K562 (cell line): ENCODE data around the gene UBE2O. TPM values are rescaled to one million over a fixed set of nuclear protein-coding genes. Genes with fewer than 3 reads are reported as not detected.
A peak's percentile ranks its signal among the peaks of the same experiment; 100 is the strongest.

Experiments
- ARID1B ChIP-seq: fragments of 450-650 bp; IDR thresholded peaks from 2 replicates; pipeline ENCODE4 v1.6.1; 2016; ENCODE audit warnings: antibody characterized with exemption, mild to moderate bottlenecking, inconsistent platforms
- CCAR2 ChIP-seq: fragments of 200-400 bp; formaldehyde crosslinking; IDR thresholded peaks from 2 replicates; pipeline ENCODE4 v1.6.1; 2017; ENCODE audit warnings: mild to moderate bottlenecking, low read depth, low read length
- DEAF1 ChIP-seq: fragments of 450-650 bp; formaldehyde crosslinking; IDR thresholded peaks from 2 replicates; pipeline ENCODE4 v1.4.0; 2020; ENCODE audit warnings: mild to moderate bottlenecking, moderate library complexity
- E2F4 ChIP-seq: sonication (generic); formaldehyde crosslinking; IDR thresholded peaks from 2 replicates; pipeline ENCODE4 v1.8.0; 2022; ENCODE audit warnings: mild to moderate bottlenecking, low read depth, missing genetic modification reagents
- E2F6 ChIP-seq, 2 experiments: IDR thresholded peaks; 2 replicates each; pipeline ENCODE4 v1.6.1; 2011; ENCODE audit warnings: borderline replicate concordance in 1 of 2, control low read depth in 1 of 2, low read depth in 1 of 2, low read length in 1 of 2, mild to moderate bottlenecking in 1 of 2, mixed read lengths in 1 of 2, moderate library complexity in 1 of 2; ENCODE audit not compliant: insufficient read depth in 1 of 2, insufficient read length in 1 of 2, poor library complexity in 1 of 2, severe bottlenecking in 1 of 2; ENCODE audit errors: extremely low read depth in 1 of 2
- KLF10 ChIP-seq: fragments of 250-450 bp; sonication (Bioruptor Pico); IDR thresholded peaks from 2 replicates; pipeline ENCODE4 v1.6.1; 2021; ENCODE audit warnings: matching md5 sums
- MCM7 ChIP-seq, 2 experiments: fragments of 450-650 bp; IDR thresholded peaks; 2 replicates each; pipeline ENCODE4 v1.6.1; 2016 to 2018
- MLX ChIP-seq, 2 experiments: fragments of 450-650 bp in 1 of 2; sonication (generic) in 1 of 2; formaldehyde crosslinking; conservative IDR thresholded peaks; 2 replicates each; pipeline versions ENCODE4 v1.4.0 to v1.8.1; 2020 to 2022; ENCODE audit warnings: mild to moderate bottlenecking in 1 of 2, missing genetic modification reagents in 1 of 2
- NBN ChIP-seq: fragments of 450-650 bp; IDR thresholded peaks from 2 replicates; pipeline ENCODE4 v1.6.1; 2016; ENCODE audit warnings: low read depth, mild to moderate bottlenecking
- NEUROD1 ChIP-seq: fragments of 150-350 bp; IDR thresholded peaks from 2 replicates; pipeline ENCODE4 v1.6.1; 2014; ENCODE audit warnings: borderline replicate concordance, low read length, low read depth; ENCODE audit not compliant: partially characterized antibody
- PCBP2 ChIP-seq: fragments of 200-400 bp; formaldehyde crosslinking; IDR thresholded peaks from 2 replicates; pipeline ENCODE4 v1.6.1; 2018; ENCODE audit warnings: low read length, low read depth, mild to moderate bottlenecking, moderate library complexity; ENCODE audit not compliant: poor library complexity, severe bottlenecking
- RNF2 ChIP-seq: sonication (generic); IDR thresholded peaks from 2 replicates; pipeline ENCODE4 v1.6.1; 2016
- TAF1 ChIP-seq: IDR thresholded peaks from 2 replicates; pipeline ENCODE4 v1.6.1; 2011; ENCODE audit warnings: mild to moderate bottlenecking, low read length, moderate library complexity; ENCODE audit not compliant: insufficient read depth, control insufficient read depth, severe bottlenecking; ENCODE audit errors: extremely low read depth
- TCF3 ChIP-seq: sonication (generic); formaldehyde crosslinking; IDR thresholded peaks from 2 replicates; pipeline ENCODE4 v1.4.0; 2020; ENCODE audit warnings: mild to moderate bottlenecking, missing genetic modification reagents
- TRIM28 ChIP-seq: fragments of 450-650 bp; IDR thresholded peaks from 2 replicates; pipeline ENCODE4 v1.6.1; 2017
- TSHZ1 ChIP-seq: fragments of 250-450 bp; sonication (Bioruptor Pico); IDR thresholded peaks from 2 replicates; pipeline ENCODE4 v1.4.0; 2020; ENCODE audit warnings: mild to moderate bottlenecking, moderate library complexity
- ZNF175 ChIP-seq: fragments of 200-800 bp; sonication (Bioruptor generic); IDR thresholded peaks from 2 replicates; pipeline ENCODE4 v1.6.1; 2016; ENCODE audit warnings: low read depth, mild to moderate bottlenecking, missing genetic modification characterization, missing compliant biosample characterization
- ZNF699 ChIP-seq: fragments of 250-450 bp; sonication (Bioruptor Pico); IDR thresholded peaks from 2 replicates; pipeline ENCODE4 v1.8.0; 2021; ENCODE audit warnings: mild to moderate bottlenecking, moderate library complexity; ENCODE audit not compliant: insufficient replicate concordance
- polyA plus RNA-seq, 8 experiments: library from polyadenylated mRNA; depleted of rRNA in 4 of 8; stranded (reverse) in 5 of 8; unstranded in 3 of 8; fragments of >200 nt; fragmentation: Nextera tagmentation in 2 of 8; fragmentation: Illumina TruSeq in 1 of 8; extraction: Ambion mirVana in 2 of 8; extraction: Trizol in 1 of 8; gene quantifications; 2 replicates each; pipeline versions ENCODE4 v1.2.1 to v1.2.3, GENCODE V29; 2011 to 2014; ENCODE audit warnings: inconsistent platforms in 1 of 8, missing spikeins in 1 of 8
- total RNA-seq, 7 experiments: library from RNA; depleted of rRNA in 6 of 7; stranded (reverse); fragments of >200 nt in 6 of 7; fragmentation: Illumina TruSeq in 2 of 7; extraction: Trizol in 2 of 7; gene quantifications; 2 replicates each; pipeline versions ENCODE4 v1.2.1 to v1.2.3, GENCODE V29; 2011 to 2021; ENCODE audit warnings: low replicate concordance in 1 of 7

UBE2O gene
- total and polyA plus RNA-seq, 9 of the 15 experiments (the other 6 are each of a cell fraction or from before 2014, with no cell fraction given): 1.6 to 39.7 (median 13.3) TPM

GRCh38 chr17:76458580-76459490 lies 5.9 kb upstream of the UBE2O start (continued):
- TF ChIP-seq E2F6 (IDR thresholded peaks at IDR 0.05; ENCODE audit: borderline replicate concordance in 1 of 2, extremely low read depth in 1 of 2, insufficient read depth in 1 of 2, insufficient read length in 1 of 2, low read depth in 1 of 2, low read length in 1 of 2, poor library complexity in 1 of 2, severe bottlenecking in 1 of 2) (no peak), DEAF1 (CRISPR knock-in tag) (no peak), TCF3 (CRISPR knock-in tag) (0 out of 2 replicates have a peak, but pooled peaks have one; percentile 37), ARID1B (no peak), RNF2 (no peak), KLF10 (CRISPR knock-in tag) (no peak), NEUROD1 (no peak), TAF1 (no peak), ZNF175 (CRISPR knock-in tag) (no peak), ZNF699 (CRISPR knock-in tag) (no peak), TRIM28 (no peak), PCBP2 (no peak), NBN (0 out of 2 replicates have a peak, but pooled peaks have one; percentile 25), MCM7 (IDR thresholded peaks at IDR 0.05) (no peak), E2F4 (CRISPR knock-in tag) (no peak), MLX (CRISPR knock-in tag; conservative IDR thresholded peaks at IDR 0.05) (0 out of 4 replicates have a peak, but pooled peaks of 1 of the 2 experiments have one; percentile 45), TSHZ1 (CRISPR knock-in tag) (no peak), CCAR2 (no peak)
